GM10266 (cell line): ENCODE results near the gene IMPA2.
A peak's percentile ranks its signal among the peaks of the same experiment; 100 is the strongest.

ENCODE experiments used
- DNase-seq: peaks from one replicate; pipeline ENCODE4 v3.0.0; 2012; ENCODE audit errors: extremely low spot score
- CTCF ChIP-seq: IDR thresholded peaks from 2 replicates; pipeline ENCODE4 v1.5.1; 2012; ENCODE audit warnings: mild to moderate bottlenecking, low read depth; ENCODE audit not compliant: control insufficient read depth, insufficient read depth; ENCODE audit errors: missing control alignments

Gene IMPA2

GRCh38 chr18:11992096-11992790 lies 10.9 kb downstream of the IMPA2 start:
- TF ChIP-seq CTCF, result no peak
- no peak for DNase-seq

DNA sequence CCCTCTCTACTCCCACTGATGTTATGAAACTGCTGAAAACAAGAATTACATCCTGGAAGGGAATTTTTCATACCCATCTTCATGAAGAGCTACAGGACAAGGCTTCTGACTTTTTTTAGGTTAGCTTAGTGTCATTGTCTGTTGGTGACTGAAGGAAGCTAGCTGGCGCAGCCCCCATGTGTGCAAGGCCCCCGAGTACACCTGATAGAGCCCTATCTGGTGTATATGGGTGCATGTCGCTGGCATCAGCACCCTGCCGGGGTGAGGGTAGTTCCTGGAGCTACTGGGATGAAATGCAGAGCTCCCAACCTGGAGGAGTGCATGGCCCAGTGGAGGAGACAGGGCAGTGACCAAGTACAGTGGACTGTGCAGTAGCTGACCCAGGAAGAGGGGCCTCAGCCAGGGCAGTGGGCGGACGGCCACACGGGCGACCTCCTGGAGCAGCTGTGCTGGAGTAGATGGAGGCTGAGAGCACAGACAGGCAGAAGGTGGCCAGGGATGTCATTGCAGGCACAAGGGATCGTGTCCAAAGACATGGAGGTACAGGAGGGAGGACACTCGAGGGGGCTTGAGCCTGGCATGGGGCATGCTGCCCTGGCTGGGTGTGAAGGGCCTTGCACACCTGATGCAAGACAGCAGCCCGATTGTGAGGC lies 12.1 kb downstream of the IMPA2 start:
- no peak for TF ChIP-seq CTCF
- no peak for DNase-seq

GRCh38 chr18:11994336-11994702 lies 13.0 kb downstream of the IMPA2 start:
- no peak for TF ChIP-seq CTCF
- no peak for DNase-seq

GRCh38 chr18:11994703-11995444 lies 13.6 kb downstream of the IMPA2 start:
- DNase-seq, result no peak
- TF ChIP-seq CTCF, result no peak

GRCh38 chr18:11995445-11996189 lies 14.3 kb downstream of the IMPA2 start:
- peak; percentile 79 for DNase-seq
- peak; percentile 91 for TF ChIP-seq CTCF

GRCh38 chr18:11996190-11996754 lies 15.0 kb downstream of the IMPA2 start:
- DNase-seq, result no peak
- no peak for TF ChIP-seq CTCF
